ENCODE data around the gene CHST15. TPM values are rescaled to one million over a fixed set of nuclear protein-coding genes. Genes with fewer than 3 reads are reported as not detected.

CHST15 gene
- total and polyA plus RNA-seq, 4 donors, result 2.9 to 16.5 (median 6.4) TPM

DNA sequence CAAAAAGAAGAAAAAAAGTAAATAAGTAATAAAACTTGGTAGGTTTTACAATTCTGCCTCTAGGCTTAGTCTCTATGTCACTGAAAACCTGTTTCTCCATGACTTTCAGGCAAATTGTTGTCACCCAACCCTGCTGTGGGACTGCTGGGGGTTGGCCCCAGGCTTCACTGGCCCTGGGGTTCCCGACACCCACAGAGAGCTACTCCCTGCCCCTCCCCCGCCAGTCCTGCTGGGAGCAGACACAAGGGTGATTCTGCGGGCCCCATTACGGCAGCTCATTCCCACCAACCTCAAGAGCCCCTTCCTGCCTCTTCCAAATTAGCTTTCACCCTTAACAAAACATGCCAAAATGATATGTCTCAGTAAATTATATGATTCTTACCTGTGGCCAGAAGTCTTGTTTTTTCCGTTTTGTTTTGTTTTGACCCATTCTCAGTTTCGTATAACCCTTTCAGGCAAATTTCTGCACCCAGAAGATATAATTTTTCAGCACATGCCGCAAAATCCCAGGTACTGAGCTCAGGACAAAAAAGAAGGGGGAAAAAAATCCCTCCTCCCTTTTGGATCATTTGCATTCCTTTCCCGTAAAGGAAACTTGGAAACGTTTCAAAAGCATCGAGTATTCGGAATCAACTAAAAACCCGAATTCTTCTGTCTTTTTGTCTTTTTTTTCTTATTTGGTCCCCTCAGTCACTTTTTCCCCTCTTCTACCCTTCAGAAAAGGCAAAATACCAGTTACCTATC is 27.8 kb downstream of the CHST15 start:
- H3K36me3 ChIP-seq (ENCODE audit: control insufficient read depth in 4 of 4, insufficient read depth in 3 of 4, low read depth in 1 of 4, low read length in 3 of 4), result no peaks in the 10 kb centered on the region
- DNase-seq (ENCODE audit: low spot score), result no peak
- WGBS, result 65% methylated on average over 12 of the region's 12 CpGs
- TF ChIP-seq, protein P1, sequence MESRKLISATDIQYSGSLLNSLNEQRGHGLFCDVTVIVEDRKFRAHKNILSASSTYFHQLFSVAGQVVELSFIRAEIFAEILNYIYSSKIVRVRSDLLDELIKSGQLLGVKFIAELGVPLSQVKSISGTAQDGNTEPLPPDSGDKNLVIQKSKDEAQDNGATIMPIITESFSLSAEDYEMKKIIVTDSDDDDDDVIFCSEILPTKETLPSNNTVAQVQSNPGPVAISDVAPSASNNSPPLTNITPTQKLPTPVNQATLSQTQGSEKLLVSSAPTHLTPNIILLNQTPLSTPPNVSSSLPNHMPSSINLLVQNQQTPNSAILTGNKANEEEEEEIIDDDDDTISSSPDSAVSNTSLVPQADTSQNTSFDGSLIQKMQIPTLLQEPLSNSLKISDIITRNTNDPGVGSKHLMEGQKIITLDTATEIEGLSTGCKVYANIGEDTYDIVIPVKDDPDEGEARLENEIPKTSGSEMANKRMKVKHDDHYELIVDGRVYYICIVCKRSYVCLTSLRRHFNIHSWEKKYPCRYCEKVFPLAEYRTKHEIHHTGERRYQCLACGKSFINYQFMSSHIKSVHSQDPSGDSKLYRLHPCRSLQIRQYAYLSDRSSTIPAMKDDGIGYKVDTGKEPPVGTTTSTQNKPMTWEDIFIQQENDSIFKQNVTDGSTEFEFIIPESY (IDR thresholded peaks at IDR 0.05), result no peak
- no peak for TF ChIP-seq TAF1 (conservative IDR thresholded peaks at IDR 0.05)
- TF ChIP-seq GABPA (IDR thresholded peaks at IDR 0.05 in 1 of 2, conservative IDR thresholded peaks at IDR 0.05 in 1 of 2), result no peak
- TF ChIP-seq YY1 (IDR thresholded peaks at IDR 0.05), result no peak
- TF ChIP-seq, protein P2, sequence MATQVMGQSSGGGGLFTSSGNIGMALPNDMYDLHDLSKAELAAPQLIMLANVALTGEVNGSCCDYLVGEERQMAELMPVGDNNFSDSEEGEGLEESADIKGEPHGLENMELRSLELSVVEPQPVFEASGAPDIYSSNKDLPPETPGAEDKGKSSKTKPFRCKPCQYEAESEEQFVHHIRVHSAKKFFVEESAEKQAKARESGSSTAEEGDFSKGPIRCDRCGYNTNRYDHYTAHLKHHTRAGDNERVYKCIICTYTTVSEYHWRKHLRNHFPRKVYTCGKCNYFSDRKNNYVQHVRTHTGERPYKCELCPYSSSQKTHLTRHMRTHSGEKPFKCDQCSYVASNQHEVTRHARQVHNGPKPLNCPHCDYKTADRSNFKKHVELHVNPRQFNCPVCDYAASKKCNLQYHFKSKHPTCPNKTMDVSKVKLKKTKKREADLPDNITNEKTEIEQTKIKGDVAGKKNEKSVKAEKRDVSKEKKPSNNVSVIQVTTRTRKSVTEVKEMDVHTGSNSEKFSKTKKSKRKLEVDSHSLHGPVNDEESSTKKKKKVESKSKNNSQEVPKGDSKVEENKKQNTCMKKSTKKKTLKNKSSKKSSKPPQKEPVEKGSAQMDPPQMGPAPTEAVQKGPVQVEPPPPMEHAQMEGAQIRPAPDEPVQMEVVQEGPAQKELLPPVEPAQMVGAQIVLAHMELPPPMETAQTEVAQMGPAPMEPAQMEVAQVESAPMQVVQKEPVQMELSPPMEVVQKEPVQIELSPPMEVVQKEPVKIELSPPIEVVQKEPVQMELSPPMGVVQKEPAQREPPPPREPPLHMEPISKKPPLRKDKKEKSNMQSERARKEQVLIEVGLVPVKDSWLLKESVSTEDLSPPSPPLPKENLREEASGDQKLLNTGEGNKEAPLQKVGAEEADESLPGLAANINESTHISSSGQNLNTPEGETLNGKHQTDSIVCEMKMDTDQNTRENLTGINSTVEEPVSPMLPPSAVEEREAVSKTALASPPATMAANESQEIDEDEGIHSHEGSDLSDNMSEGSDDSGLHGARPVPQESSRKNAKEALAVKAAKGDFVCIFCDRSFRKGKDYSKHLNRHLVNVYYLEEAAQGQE (IDR thresholded peaks at IDR 0.05), result no peak
- H3K9ac ChIP-seq (ENCODE audit: low read depth in 1 of 2, low read length in 2 of 2), result no peak overlapping the region
- peaks cover 0 to 8% (median 3%) of the 10 kb centered on the region in 4 donors for H3K4me1 ChIP-seq (ENCODE audit: control insufficient read depth in 4 of 4, insufficient read depth in 4 of 4, low read length in 3 of 4)
- no peaks in the 10 kb centered on the region for H3K9me3 ChIP-seq (ENCODE audit: control insufficient read depth in 4 of 4, low read length in 3 of 4)
- no peak overlapping the region for H3K4me3 ChIP-seq (ENCODE audit: low read depth in 1 of 3, low read length in 3 of 3)
- no peaks in the 10 kb centered on the region for H3K27me3 ChIP-seq (ENCODE audit: control insufficient read depth in 4 of 4, insufficient read depth in 4 of 4, low read length in 3 of 4)
- peak overlapping the region in 1 of 2 donors; percentile 82 for H3K27ac ChIP-seq (ENCODE audit: low read depth in 1 of 2, low read length in 2 of 2)

DNA sequence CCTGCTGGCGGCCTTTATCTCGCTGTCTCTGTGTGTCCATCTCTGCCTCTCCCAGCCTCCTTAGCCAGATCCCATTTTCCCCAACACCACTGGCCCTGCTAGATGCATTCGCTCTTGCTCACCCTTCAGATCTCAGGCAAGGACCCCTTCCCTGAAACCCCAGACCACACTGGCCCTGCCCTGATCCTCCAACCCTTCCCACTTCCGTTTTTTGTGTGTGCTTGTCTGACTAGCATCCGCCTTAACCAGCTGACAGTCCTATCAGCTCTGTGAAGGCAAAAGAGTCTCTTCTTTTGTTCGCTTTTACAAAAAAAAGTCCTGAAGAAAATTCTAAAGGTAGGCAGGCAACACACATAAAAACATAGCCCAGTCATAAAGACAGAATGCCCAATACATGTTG is 28.7 kb downstream of the CHST15 start:
- H3K4me1 ChIP-seq (ENCODE audit: control insufficient read depth in 4 of 4, insufficient read depth in 4 of 4, low read length in 3 of 4), result peaks cover 0 to 7% (median 3%) of the 10 kb centered on the region in 4 donors
- no peaks in the 10 kb centered on the region for H3K27me3 ChIP-seq (ENCODE audit: control insufficient read depth in 4 of 4, insufficient read depth in 4 of 4, low read length in 3 of 4)
- no peak overlapping the region for H3K4me3 ChIP-seq (ENCODE audit: low read depth in 1 of 3, low read length in 3 of 3)
- no peaks in the 10 kb centered on the region for H3K9me3 ChIP-seq (ENCODE audit: control insufficient read depth in 4 of 4, low read length in 3 of 4)
- DNase-seq (ENCODE audit: low spot score), result no peak
- no peak for TF ChIP-seq HNF4A (conservative IDR thresholded peaks at IDR 0.05)
- no peak for TF ChIP-seq HNF4G (IDR thresholded peaks at IDR 0.05)
- TF ChIP-seq, protein P3, sequence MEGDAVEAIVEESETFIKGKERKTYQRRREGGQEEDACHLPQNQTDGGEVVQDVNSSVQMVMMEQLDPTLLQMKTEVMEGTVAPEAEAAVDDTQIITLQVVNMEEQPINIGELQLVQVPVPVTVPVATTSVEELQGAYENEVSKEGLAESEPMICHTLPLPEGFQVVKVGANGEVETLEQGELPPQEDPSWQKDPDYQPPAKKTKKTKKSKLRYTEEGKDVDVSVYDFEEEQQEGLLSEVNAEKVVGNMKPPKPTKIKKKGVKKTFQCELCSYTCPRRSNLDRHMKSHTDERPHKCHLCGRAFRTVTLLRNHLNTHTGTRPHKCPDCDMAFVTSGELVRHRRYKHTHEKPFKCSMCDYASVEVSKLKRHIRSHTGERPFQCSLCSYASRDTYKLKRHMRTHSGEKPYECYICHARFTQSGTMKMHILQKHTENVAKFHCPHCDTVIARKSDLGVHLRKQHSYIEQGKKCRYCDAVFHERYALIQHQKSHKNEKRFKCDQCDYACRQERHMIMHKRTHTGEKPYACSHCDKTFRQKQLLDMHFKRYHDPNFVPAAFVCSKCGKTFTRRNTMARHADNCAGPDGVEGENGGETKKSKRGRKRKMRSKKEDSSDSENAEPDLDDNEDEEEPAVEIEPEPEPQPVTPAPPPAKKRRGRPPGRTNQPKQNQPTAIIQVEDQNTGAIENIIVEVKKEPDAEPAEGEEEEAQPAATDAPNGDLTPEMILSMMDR (IDR thresholded peaks at IDR 0.05; ENCODE audit: low read depth, low read length, missing input control), result no peak
- TF ChIP-seq, protein P2 (IDR thresholded peaks at IDR 0.05), result no peak
- no peak for TF ChIP-seq RAD21 (IDR thresholded peaks at IDR 0.05)
- TF ChIP-seq RXRA (IDR thresholded peaks at IDR 0.05), result no peak
- TF ChIP-seq, protein P4, sequence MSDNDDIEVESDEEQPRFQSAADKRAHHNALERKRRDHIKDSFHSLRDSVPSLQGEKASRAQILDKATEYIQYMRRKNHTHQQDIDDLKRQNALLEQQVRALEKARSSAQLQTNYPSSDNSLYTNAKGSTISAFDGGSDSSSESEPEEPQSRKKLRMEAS (IDR thresholded peaks at IDR 0.05), result no peak
- TF ChIP-seq FOXA1 (IDR thresholded peaks at IDR 0.05), result no peak
- no peak for TF ChIP-seq JUND (IDR thresholded peaks at IDR 0.05)
- TF ChIP-seq, protein P1 (IDR thresholded peaks at IDR 0.05), result no peak
- TF ChIP-seq FOXA2 (IDR thresholded peaks at IDR 0.05), result no peak
- no peak for TF ChIP-seq YY1 (IDR thresholded peaks at IDR 0.05)
- no peak for TF ChIP-seq GABPA (IDR thresholded peaks at IDR 0.05 in 1 of 2, conservative IDR thresholded peaks at IDR 0.05 in 1 of 2)
- TF ChIP-seq TAF1 (conservative IDR thresholded peaks at IDR 0.05), result no peak
- no peak for TF ChIP-seq EGR1 (IDR thresholded peaks at IDR 0.05; ENCODE audit: low read depth in 2 of 2)
- TF ChIP-seq SP1 (IDR thresholded peaks at IDR 0.05), result no peak
- H3K27ac ChIP-seq (ENCODE audit: low read depth in 1 of 2, low read length in 2 of 2), result peak overlapping the region; percentile 10 to 82
- H3K9ac ChIP-seq (ENCODE audit: low read depth in 1 of 2, low read length in 2 of 2), result no peak overlapping the region
- 67% methylated on average over 6 of the region's 6 CpGs for WGBS
- no peaks in the 10 kb centered on the region for H3K36me3 ChIP-seq (ENCODE audit: control insufficient read depth in 4 of 4, insufficient read depth in 3 of 4, low read depth in 1 of 4, low read length in 3 of 4)
